GM04503 (cell line): ENCODE data around the gene CLIC6.

Source experiments
- DNase-seq: peaks from one replicate; pipeline ENCODE4 v3.0.0-alpha.2; 2012; ENCODE audit warnings: low read depth

The CLIC6 gene

DNA sequence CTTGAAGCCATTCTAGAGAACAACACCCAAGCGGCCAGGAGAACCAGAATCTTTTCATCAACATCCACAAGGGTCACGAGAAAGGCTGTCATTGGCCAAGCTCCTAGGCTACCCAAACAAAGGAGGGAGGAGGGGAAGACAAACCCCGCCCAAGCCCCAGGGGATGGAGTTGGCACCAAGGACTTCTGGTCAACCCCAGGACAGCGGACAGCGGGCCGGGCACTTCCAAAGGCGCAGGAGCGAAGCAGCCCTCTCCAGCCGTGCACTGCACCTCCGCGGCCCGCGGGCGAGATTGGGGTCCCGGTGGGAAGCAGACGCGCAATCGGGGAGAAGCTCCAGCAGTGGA is at the start of gene CLIC6:
CLIC6 (plus strand) TSS at position 192 of the 346 bp plus-strand sequence. CDS start 395 bp downstream, outside the sequence.
- DNase-seq = no peak

DNA sequence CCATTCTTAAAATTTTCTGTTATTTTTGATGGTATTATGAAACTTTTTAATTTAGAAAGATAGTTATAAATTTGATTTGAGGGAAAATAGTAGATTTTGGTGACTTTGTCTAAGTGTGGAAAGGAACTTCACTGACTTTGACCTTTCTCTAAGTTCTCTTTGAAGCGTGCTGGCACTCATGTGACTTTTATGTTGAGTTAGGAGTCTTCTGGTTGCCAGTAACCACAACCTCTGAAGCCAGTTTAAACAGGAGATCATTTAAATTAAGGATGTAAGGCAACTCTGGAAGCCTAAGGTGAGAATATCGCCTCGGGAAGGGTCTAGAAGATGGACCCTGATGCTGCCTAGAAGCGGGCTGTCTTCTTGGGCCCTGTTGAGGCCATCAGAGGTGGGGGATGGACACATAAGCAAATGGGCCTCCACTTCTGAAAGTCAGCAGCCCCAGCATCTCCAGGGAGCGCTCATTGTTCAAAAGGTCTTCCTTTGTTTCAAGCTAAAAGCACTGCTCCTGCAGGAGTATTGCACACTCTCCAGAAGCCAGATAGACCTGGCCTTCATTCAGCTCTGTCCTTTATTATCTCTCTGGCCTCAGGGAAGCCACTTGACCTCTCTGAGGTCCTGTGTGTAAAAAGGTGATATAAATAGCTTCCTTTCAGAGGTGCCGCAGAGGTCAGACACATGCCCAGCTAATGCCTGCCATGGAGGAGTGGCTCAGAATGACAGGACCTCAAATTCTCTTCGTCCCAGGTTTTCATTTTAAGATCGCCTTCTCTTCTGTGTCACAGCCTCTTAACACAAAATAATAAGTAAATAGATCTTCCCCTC is 48.7 kb upstream of the CLIC6 start:
- DNase-seq = no peak

DNA sequence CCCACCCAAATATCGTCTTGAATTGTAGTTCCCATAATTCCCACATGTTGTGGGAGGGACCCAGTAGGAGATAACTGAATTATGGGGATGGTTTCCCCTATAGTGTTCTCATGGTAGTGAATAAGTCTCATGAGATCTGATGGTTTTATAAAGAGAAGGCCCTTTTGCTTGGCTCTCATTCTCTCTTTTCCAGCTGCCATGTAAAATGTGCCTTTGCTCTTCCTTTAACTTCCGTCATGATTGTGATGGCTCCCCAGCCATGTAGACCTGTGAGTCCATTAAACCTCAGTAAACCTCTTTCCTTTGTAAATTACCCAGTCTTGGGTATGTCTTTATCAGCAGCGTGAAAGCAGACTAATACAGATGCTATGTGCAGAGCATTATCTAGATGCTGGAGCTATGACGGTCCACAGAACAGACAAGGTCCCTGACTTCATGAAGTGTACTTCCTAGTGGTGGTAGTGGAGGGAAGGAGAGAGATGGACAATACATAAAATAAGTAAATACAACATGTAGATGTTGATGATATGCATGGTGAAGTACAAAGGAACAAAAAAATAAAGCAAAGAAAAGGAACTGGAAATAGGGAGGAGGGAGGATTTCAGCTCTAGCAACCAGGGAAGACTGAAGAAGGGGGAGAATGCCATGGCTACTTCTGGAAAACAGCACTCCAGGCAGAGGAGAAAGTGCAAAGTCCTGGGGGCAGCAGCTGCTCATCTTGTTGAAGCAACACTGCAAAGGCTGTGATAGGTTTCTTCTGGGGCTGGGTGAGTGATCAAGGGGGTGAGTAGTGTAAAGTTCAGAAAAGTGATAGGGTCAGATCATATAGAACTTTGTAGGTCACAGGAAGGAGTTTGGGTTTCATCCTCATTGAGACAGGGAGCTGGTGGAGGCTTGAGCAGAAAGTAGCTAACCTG is 47.1 kb upstream of the CLIC6 start:
- no peak for DNase-seq

DNA sequence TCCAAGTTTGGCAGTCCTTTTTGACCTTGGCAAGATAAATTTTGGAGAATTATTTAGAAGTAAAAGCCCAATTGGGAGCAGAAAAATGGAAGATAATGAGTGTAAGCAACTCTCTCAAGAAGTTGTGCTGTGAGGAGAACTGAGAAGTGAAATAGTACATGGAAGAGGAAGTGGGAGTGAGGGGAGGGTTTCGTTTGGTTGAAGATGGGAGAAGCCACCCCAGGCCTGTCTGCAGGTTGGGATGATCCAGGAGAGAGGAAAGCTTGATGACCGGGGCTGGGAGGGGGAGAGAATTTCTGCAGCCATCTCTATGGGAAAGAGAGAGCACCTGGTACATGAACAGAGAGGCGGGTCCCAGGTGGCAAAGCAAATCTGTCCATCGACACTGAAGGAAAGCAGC is 45.3 kb upstream of the CLIC6 start:
- no peak for DNase-seq

DNA sequence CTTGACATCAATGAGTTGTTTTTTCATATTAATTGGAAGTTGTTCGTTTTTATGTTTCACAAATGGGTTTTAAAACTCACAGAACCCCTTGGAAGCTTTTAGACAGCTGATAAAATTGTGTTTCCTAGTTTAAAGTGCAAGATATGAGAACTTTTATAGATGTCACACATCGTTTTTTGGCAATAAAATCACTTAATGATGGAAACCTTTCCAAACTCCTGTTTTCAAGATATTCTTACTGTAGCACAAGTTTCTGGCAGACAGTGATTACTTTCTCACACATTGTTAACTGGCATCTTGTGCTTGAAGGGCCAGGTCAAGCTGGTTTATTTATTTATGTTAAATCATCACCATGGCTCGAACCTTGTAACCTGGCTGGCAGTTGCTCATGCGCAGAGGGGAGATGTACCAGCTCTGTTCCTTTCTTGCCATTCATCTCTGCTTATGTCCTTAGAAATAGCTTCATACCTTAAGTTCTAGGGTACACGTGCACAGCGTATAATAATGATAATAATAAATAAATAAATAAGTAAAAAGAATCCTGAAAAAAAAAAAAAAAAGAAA is 43.7 kb upstream of the CLIC6 start:
- no peak for DNase-seq

DNA sequence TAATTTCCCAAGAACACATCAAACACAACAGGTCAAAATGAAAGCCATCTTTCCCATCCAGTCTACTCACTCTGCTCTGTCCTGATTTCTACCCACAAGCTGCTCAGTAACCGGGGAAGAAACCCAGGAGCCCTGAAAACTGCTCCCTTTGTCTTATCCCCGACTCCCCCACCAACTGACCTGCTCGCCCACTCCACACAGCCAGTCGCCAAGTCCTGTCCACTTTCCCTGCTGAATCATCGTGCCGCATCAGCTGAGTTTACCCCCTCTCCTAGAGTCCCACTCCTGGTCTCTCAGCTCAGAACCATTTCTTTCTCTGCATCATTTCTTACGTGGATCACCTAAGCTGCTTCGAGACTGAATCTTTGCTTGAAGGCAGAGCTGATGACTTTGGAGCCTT is 42.7 kb upstream of the CLIC6 start:
- DNase-seq = no peak

DNA sequence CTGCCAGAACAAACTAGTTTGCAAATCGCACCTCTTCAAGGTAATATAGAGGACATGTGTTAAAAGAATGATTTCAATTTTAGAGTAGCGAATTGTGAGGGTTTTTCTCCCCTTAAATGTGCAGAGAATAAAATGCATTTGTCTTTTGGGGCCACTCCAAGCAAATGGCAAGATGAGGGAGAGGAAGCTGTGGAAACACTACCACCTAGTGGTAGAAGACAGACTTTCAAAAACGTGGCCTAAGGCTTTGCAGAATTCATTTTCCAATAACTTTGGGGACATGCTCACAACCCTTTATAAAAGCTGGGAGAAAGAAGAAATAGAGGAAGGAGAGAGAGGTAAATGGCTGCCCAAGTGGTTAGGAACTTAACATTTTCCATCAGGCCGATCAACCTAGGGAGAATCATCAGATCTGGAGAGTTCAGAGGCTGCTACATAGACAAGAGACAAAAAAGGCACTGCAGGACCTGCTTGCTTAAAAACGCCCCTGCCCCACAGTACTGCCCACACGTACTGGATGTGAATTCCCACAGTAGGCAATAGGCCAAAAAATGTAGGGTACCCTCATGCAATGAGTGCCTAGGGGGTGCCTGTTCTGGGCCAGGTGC is 38.2 kb upstream of the CLIC6 start:
- DNase-seq = no peak

DNA sequence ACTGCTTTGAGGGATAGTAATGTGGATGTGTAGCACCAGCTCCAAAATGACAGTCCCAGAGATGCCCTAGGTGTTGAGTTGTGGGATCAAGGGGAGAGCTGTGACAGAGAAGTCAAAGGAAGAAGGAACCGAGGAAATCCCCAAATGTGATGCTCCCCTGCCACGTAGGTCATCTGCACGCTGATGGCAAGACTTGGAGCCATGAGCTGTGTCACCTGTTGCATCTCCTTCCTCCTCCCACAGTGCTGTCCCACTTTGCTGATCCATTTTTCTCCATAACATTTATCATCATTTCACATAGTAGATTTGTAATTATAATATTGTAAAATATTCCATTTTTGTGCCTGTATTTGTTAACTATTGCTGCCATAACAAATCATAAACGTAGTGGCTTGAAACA is 36.3 kb upstream of the CLIC6 start:
- DNase-seq = no peak

DNA sequence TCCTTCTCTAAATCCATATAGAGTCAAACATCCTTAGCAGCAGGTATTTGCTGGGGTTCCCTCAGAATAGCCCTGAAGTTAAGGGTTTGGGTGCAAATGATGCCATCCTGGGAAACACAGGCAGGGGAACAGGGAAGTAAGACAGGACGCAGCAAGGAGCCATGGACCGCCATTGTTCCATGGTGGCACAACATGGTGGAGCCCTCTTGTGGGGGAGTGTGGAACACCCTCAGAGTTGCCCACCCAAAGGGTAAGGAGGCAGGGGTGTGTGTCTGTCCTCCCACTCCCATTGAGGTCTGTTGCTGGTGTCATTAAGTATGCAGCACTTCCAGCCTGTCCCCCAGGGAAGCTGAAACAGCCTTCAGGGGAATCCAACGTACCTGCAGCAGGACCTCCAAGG is 33.5 kb upstream of the CLIC6 start:
- DNase-seq = no peak

DNA sequence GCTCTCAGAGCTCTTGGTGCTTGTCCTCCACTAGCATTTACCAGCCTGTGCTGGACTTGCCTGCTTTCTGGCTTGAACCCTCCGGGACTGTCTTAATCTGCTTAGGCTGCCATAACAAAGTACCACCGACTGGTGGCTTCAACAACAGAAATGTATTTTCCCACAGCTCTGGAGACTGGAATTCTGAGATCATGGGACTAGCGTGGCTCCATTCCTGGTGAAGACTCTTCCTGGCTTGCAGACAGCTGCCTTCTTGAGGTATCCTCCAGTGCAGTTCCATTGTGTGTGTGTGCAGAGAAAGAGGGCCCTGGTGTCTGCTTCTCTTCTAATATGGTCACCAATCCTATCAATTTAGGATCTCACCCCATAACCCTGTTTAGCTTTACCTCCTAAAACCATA is 31.8 kb upstream of the CLIC6 start:
- no peak for DNase-seq

DNA sequence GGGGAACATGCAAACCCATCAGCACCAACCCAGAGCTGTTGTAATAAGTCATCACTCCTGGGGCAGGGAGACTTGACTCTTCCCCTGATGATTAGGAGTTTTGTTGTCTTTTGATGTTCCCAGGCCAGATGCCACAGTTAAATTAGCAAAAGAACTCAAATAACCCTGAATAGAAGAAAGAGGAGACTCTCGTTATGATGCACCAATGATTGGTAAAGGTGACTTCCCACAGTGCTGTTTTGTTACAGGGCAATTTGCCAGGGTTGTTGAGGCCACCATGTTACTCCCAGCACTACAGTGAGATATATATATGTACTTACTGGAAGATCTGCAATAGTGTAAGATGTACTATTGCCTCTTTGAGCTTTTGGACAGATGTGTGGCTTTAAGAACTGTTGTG is 29.5 kb upstream of the CLIC6 start:
- DNase-seq = no peak

DNA sequence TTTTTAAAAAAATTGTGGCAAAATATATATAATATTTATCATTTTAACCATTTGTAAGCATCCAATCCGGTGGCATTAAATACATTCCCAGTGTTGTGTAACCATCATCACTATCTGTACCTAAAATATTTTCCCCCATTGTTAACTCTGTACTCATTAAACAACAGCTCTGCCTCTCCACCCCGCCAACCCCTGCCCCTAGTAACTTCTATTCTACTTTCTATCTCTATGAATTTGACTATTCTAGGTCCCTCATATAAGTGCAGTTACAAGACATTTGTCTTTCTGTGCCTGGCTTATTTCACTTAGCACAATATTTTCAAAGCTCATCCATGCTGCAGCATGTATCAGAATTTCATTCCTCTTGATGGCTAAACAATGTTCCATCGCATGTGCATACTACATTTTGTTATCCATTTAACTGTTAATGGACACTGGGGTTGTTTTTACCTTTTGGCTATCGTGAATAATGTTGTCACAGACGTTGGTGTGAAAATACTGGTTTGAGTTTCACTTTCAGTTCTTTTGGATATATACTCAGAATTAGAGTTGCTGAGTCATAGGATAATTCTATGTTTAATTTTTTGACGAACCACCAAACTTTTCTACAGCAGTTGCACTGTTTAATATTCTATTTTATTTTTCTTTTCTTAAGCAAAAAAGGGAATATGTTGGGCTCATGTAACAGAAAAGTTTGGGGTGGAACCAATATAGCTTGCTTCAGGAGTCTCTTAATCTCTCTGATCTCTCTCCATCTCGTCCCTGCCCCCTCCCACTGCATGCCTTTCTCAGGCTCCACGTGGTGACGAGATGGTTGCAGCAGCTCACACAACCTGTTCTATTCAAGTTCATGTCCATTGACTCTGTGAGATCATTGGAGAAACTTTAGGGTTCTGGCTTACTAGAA is 28.7 kb upstream of the CLIC6 start:
- DNase-seq = no peak

DNA sequence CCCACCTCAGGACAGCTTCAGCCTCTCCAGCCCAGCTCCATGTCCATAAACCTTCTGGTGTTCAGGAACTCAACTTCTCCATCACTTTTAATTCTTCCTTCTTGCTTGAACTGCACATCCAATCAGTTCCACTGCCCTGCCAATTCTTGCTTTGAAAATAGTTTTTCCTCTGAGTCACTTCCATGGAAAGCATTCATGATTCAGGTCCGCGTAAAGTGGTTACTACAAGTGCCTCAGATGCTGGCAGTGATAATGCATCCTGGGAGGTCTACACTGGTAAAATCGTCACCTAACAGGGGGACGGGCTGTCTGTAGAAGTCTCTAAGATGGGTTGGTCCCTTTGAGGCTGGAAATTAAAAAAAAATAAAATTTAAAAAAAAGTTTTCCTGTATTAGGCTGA is 27.9 kb upstream of the CLIC6 start:
- DNase-seq = peak; percentile 52

DNA sequence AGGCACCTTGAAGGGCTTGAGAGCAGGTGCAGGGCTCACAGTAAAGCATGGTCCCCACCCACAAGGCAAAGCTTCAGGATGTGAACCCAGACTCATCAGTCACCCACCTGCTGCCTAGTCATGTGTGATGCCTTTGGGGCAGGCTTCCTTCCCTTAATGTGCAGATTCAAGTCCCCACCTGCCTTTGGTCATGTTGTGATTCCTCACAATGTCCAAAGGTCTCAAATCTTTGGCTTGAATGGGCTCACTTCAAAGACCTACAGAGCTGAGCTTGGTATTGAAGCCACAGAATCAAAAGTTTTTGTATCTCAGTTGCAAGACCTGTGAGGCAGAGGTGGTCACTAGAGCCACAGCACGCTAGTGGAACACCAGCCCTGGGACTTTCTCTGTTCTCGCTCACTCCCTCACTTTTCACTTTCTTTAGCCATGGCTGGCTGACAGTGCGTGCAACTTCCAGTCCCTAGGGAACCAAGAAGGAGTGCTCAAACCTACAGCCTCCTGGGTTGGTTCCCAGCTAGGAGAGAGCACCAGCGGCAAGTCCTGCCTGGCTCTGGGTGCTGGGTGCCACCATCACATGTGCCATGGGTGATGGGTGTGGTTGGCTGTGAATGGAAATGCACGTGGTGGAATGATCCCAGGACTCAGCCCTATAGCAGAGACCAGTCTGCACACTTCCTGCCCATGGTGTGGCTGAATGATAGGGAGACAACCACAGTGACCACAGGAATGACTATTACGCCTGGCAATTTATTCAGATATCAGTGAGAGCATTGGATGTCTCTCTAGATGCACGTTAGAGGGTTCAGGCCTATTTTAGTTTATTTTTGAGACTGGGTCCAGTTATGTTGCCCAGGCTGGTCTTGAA is 26.4 kb upstream of the CLIC6 start:
- peak; percentile 19 for DNase-seq

DNA sequence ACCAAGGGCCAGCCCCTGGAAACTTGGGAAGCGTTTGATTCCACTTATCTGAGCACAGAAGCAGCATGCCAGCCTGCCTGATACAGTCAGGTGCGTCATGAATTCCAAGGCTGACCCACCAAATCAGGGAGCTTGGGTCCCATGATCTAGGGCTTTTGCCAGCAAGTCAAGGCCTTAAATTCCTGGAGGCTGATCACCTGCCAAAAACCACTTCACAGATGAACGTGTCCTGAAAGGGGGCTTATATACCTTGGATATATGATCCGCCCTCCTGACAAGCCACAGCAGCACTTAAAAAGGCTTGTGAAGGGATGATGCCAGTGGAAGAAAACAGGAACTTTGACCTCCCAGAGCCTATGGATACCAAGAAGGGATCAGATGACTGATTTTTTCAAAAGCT is 24.0 kb upstream of the CLIC6 start:
- no peak for DNase-seq

DNA sequence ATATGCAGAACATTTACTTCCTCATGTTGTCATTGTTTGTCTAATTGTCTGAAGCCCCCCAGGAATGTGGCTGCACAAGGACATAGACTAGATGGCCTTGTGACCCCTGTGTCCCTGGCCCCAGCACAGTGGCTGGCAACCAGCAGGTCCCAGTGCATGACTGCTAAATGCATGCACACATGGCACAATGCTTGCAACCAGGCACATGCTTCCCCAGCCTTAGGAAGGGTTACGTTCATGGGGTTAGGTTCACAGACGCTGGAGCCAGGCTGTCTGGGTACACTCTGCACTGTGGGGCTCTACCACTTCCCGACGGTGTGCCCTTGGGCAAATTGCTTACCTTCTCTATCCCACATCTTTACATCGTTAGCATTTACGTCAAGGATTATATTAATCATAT is 21.2 kb upstream of the CLIC6 start:
- DNase-seq = no peak

DNA sequence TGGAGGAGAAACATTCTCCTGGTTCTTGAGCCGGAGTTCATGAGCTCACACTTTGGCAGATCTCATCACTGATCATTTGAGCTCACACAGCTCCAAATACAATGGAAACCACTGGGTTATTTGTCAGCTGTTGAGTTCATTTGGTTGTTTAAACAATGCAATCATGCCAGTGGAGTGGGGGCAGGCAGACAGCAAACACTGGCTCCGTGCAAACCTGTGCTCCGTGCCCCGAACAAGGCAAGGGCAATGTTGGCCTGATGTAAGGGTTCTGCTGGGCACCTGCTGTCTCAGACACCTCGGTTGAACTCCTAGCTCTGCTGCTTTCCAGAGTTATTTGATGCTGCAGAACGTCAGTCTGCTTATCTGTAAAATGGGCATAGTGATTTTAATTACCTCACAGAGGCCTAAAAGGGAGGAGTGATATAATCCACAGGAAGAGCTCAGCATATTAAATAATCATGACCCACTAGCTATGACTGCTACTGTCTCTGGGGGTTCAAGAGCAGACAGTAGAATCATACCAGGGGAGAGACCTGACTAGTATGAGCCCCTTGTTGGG is 20.0 kb upstream of the CLIC6 start:
- DNase-seq = no peak

DNA sequence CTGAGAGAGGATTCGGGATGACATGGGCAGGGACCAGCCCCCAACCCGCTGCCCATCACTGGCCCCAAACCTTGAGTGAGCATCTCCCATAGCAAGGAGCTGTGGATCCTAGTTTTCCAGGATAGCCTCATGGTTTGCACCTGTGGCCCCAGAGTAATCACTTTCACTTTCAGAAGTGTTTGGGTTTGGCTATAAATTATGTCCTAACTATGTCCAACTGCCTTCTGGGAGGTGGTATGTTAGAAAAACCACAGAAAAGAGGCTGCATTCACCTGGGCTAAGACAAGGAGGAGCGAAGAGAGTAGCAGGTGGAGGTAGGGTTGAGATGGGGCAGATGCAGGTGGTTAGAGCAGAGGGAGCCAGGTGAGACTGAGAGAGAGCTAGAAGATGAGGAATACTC is 19.4 kb upstream of the CLIC6 start:
- no peak for DNase-seq

DNA sequence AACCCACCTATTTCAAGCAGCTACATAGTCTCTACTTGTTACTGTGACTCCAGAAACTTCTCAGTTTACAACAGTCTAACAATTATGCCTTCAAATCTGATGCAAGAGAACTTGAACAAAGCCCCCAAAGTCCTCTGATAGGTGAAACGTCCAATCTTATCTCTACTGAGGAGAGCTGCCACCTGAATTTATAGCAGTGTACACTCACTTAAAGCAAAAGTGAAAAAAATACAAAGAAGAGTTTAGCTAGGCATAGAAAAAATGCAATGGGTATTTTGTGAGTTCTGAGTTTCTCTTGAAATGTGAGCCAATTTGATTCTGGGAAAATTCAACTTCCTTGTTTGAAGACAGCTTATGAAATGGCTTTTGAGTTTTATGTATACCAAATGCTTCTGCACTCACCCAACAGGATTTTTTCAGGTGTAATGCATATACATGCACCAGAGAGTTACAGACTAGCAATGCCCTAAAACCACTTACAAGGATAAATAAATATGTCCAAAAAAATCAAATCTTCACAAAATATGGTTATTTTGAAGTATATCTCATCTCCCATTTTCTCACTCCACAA is 17.8 kb upstream of the CLIC6 start:
- no peak for DNase-seq

DNA sequence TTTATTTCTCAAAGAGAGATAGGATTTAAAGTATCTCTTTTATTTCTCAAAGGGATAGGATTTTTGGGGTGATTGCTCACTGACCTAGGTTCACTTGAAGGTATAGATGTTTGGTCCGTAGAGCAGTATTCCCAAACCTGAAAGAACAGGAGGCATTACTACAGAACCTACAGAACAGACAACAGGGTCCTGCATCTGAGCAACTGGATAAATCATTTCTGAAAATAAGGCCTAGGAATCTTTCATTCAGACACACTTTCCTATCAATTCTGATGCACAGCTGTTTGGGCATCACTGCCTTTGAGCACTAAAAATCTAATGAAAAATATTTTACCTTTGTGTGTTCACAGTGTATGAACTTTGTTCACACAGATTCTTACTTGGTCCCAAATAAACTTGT is 17.2 kb upstream of the CLIC6 start:
- DNase-seq = no peak
